Neutrophil (primary cell): Measurements from ENCODE around the gene DEGS2.

Experiments used
- H3K27ac ChIP-seq: fragments of 200-600 bp; sonication (generic); 2 replicates; pipeline ENCODE4 v1.5.1; 2016; ENCODE audit warnings: mild to moderate bottlenecking, moderate library complexity
- H3K27me3 ChIP-seq: fragments of 200-600 bp; sonication (generic); 2 replicates; pipeline ENCODE4 v1.6.0; 2016; ENCODE audit warnings: mild to moderate bottlenecking
- H3K36me3 ChIP-seq: fragments of 200-600 bp; sonication (generic); 2 replicates; pipeline ENCODE4 v1.5.1; 2017
- H3K4me1 ChIP-seq, 2 experiments: fragments of 200-600 bp in 1 of 2; sonication (generic) in 1 of 2; 1 replicate in 1 of 2; 2 replicates in 1 of 2; pipeline versions ENCODE4 v1.5.1 to v1.6.1; 2013 to 2016; ENCODE audit warnings: low read depth in 1 of 2, low read length in 1 of 2, mild to moderate bottlenecking in 1 of 2, moderate library complexity in 1 of 2; ENCODE audit not compliant: control insufficient read depth in 1 of 2, insufficient read depth in 1 of 2
- H3K4me3 ChIP-seq, 2 experiments: fragments of 200-600 bp in 1 of 2; sonication (generic) in 1 of 2; 1 replicate in 1 of 2; 2 replicates in 1 of 2; pipeline ENCODE4 v1.5.1; 2013 to 2016; ENCODE audit warnings: low read depth in 1 of 2, low read length in 1 of 2, mild to moderate bottlenecking in 1 of 2, moderate library complexity in 1 of 2
- H3K9me3 ChIP-seq: fragments of 200-600 bp; sonication (generic); 2 replicates; pipeline ENCODE4 v1.5.1; 2016
- CTCF ChIP-seq: fragments of 200-600 bp; sonication (generic); IDR thresholded peaks from 2 replicates; pipeline ENCODE4 v1.5.1; 2016; ENCODE audit warnings: antibody characterized with exemption

Gene DEGS2

GRCh38 chr14:100150932-100151587, 8.4 kb downstream of the DEGS2 start:
- no peak overlapping the region for H3K4me3 ChIP-seq
- H3K9me3 ChIP-seq: peaks cover 12% of the 10 kb centered on the region
- no peaks in the 10 kb centered on the region for H3K36me3 ChIP-seq
- peaks cover 10 to 15% of the 10 kb centered on the region in 2 experiments for H3K4me1 ChIP-seq
- H3K27me3 ChIP-seq: peaks cover 5% of the 10 kb centered on the region
- H3K27ac ChIP-seq: no peak overlapping the region
- no peak for TF ChIP-seq CTCF

GRCh38 chr14:100149851-100150611, 9.4 kb downstream of the DEGS2 start:
- no peaks in the 10 kb centered on the region for H3K36me3 ChIP-seq
- TF ChIP-seq CTCF: no peak
- H3K4me3 ChIP-seq: no peak overlapping the region
- H3K9me3 ChIP-seq: peaks cover 9% of the 10 kb centered on the region
- H3K27ac ChIP-seq: no peak overlapping the region
- H3K27me3 ChIP-seq: no peaks in the 10 kb centered on the region
- H3K4me1 ChIP-seq: peaks cover 10 to 15% of the 10 kb centered on the region in 2 experiments

GRCh38 chr14:100148837-100149731, 10.4 kb downstream of the DEGS2 start:
- H3K27me3 ChIP-seq: no peaks in the 10 kb centered on the region
- TF ChIP-seq CTCF: no peak

GRCh38 chr14:100147691-100148464, 11.6 kb downstream of the DEGS2 start:
- H3K36me3 ChIP-seq: no peaks in the 10 kb centered on the region
- H3K27me3 ChIP-seq: no peaks in the 10 kb centered on the region
- H3K4me3 ChIP-seq: no peak overlapping the region
- TF ChIP-seq CTCF: no peak
- peaks cover 10 to 15% of the 10 kb centered on the region in 2 experiments for H3K4me1 ChIP-seq
- no peaks in the 10 kb centered on the region for H3K9me3 ChIP-seq
- H3K27ac ChIP-seq: no peak overlapping the region

More at GRCh38 chr14:100148837-100149731, 10.4 kb downstream of the DEGS2 start:
- Histone ChIP-seq H3K4me1 (peaks cover 10 to 15% of the 10 kb centered on the region in 2 experiments), H3K9me3 (no peaks in the 10 kb centered on the region), H3K27ac (no peak overlapping the region), H3K36me3 (no peaks in the 10 kb centered on the region), H3K4me3 (no peak overlapping the region)

- Histone ChIP-seq H3K4me3 (peak overlapping the region; percentile 35 to 47), H3K9me3 (no peaks in the 10 kb centered on the region), H3K27ac (no peak overlapping the region), H3K4me1 (peaks cover 10 to 15% of the 10 kb centered on the region in 2 experiments), H3K27me3 (no peaks in the 10 kb centered on the region), H3K36me3 (no peaks in the 10 kb centered on the region)
- no peak for TF ChIP-seq CTCF
These were observed 12.2 kb downstream of the DEGS2 start for GRCh38 chr14:100147181-100147631.
